ENCODE results near the gene PMIS2.

The PMIS2 gene

DNA sequence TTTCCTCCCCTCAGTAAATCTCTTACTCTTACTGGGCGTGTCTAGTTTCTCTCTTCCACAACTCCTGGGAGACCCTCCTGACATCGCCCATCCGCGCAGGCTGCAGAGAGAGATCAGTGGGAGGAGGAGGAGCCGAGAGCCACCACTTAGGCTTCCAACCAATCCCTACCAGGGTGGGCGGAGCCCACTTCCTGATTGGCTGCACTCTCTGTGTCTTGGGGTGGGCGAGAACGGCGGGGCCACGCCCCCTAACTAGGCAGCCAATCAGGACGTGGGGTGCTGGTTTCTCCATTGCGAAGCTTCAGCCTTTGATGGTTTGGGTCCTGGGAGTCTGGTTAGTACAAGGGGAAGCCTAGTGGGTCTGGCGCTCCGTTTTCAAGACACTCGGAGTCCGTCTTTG is at the start of gene PMIS2:
Gene PMIS2, plus strand, starts transcription at position 326 of the 400 bp plus-strand sequence. CDS start 87 bp downstream, outside the sequence.
- DNase-seq: peak in 2 of 56 donors; percentile 3 to 29

DNA sequence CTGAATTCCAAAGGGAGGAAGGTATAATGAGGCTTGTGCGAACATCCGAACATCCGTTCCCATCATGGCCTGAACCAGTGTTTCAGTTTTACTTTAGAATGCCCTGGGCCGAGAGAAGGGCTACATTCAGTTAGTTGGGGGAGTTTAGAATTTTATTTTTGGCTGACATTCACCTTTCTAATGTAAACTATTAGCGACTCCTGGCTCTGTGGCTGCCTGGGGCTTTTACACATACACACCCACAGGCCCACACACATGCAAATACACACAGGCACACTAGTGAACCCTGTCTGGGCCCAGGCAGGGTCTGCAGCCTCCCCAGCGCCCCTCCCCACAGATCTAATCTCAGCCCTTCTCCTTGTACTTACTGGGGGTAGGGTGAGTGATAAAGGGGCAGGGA is 46.7 kb upstream of the PMIS2 start:
- DNase-seq: no peak

DNA sequence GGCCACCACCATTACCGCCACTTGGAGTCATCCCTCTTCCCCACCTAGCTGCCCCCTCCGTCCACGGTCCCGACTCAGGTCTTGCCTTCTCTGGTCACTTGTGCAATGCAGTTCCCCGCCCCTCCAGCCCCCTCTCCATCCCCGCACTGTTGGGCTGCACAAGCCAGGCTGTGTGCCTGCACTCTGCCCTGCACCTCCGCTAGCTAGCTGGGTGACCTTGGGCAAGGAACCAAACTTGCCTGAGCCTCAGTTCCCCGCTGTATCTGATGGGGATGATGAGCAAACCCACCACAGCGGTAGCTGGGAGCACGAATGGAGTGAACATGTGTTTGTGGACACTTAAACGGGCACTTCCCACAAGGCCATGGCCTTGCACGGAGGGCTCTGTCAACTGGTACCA is 46.1 kb upstream of the PMIS2 start:
- DNase-seq: no peak

DNA sequence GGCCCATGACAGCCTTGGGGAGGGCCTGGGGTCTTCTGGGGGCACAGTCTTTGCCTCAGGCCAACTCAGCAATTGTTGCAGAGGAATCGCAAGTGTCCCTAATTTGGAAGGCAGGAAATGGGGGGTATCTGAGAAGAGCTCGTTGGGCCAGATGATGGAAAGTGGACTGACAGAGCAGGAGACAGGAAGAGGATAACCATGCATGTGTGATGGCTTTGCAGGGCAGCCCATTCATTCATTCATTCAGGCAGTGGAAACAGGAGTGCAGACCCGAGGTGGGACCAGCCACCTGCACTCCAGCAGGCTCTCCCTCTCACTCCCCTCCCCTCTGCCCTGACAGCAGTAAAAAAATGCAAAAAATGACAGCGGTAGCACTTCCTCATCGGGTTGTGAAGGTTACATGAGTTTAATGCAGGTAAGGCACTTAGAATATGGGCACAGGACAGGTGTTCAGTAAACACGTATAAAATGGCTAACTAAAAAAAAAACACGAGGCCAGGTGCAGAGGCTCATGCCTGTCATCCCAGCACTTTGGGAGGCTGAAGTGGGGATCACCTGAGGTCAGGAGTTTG is 45.5 kb upstream of the PMIS2 start:
- no peak for DNase-seq

DNA sequence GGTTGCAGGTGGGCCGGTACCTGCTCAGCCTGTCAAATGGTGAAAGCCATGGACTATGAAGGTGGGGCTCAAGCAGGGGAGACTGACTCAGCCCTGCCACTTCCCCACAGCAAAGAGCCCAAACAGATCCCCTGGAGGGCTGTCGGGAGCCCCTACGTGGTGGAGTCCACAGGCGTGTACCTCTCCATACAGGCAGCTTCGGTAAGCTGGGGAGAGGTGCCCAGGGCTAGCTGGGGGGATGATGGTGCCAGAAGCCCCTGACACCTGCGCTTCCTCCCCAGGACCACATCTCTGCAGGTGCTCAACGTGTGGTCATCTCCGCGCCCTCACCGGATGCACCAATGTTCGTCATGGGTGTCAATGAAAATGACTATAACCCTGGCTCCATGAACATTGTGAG is 43.8 kb upstream of the PMIS2 start:
- DNase-seq: no peak

DNA sequence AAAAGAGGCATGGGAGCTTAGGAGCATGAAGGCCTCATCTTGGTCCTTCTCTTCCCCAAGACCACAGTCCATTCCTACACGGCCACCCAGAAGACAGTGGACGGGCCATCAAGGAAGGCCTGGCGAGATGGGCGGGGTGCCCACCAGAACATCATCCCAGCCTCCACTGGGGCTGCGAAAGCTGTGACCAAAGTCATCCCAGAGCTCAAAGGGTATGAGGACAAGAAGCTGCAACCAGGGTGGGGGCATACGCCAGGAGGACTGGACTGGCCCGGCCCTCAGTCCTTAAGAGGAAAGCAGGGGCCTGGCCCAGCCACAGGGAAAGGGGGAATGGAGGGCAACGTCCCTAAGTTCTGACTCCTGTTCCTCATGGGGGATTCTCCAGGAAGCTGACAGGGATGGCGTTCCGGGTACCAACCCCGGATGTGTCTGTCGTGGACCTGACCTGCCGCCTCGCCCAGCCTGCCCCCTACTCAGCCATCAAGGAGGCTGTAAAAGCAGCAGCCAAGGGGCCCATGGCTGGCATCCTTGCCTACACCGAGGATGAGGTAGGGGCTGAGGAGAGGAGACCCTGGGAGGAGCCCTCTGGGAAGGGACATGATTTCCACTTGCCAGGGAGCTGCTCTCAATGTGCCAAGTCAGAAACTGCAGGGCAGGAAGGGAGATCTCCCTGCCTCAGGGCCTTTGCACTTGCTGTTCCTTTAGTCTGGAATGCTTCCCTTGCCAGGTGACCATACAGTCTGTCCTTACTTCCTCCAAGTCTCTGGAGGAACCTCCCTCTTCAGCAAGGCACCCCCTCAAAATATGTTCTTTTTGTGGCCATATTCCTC is 42.5 kb upstream of the PMIS2 start:
- DNase-seq: no peak

DNA sequence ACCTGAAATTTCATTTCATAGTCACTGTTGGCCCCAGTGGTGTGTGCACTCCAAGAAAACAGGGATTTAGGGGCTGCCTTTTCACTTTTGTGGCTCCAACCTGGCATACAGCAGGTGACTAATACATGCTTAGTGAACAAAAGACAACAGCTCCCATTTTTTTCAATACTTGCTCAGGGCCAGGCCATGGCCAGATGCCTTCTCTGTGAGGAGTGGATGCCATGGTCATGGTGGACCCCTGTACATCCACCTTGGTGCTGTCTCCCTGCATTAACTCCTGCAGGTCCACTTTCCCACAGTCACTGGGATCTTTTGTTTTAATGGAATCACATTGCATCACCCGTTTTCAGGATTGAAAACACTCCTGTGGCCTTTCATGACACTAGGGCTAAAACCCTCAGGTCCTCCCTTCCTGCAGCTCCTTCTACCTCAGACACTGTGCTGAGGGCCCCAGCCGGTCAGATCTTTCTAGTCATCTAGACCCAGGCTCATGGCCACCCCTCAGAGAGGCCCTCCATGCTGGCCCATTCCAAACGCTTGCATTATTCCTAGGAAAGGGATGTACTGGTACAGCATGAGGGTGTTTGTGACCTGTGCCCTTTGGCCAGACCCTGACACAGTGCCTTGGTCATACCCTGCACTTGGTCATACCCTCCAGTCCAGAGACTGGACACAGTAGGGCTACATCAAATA is 41.7 kb upstream of the PMIS2 start:
- DNase-seq: no peak

DNA sequence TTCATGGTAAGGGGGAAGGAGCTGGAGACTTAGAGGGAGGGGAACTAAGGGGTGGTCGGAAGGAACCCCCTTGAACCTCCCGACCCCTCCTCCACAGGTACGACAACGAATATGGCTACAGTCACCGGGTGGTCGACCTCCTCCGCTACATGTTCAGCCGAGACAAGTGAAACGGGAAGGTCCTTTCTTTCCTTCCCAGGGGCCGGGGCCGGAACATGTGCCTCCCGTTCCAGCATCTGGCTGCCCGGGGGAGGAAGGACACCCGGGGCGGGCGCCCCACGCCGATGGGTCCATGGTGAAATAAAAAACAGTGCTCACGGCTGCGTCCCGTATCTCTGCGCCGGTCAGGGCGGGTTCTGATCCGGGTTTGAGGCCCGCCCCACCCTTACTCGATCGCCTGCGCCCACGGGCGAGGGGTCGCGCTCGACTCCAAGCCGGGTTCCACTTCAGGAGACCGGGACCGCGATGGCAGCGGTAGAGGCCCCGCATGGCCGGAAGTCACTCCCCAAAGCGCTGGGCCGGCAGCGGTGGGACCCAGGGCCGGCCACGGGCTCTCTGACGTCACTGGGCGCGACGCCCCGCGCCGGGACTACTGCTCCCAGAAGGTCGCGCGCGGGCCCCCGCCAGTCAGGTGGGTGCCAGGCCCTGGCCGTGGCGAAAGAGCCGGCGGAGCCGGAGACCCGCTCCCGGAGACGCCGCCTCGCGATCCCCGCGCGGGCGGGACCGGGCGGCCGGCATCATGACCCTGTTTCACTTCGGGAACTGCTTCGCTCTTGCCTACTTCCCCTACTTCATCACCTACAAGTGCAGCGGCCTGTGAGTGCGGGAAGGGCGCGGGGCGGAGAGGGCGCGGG is 40.7 kb upstream of the PMIS2 start, which contains the start of gene TMEM147:
Gene TMEM147, plus strand, starts transcription at position 626 of the 854 bp plus-strand sequence. Its CDS starts 114 bp downstream, at position 740.
- DNase-seq: peak in 55 of 56 donors; percentile 36 to 94 (median 82)

DNA sequence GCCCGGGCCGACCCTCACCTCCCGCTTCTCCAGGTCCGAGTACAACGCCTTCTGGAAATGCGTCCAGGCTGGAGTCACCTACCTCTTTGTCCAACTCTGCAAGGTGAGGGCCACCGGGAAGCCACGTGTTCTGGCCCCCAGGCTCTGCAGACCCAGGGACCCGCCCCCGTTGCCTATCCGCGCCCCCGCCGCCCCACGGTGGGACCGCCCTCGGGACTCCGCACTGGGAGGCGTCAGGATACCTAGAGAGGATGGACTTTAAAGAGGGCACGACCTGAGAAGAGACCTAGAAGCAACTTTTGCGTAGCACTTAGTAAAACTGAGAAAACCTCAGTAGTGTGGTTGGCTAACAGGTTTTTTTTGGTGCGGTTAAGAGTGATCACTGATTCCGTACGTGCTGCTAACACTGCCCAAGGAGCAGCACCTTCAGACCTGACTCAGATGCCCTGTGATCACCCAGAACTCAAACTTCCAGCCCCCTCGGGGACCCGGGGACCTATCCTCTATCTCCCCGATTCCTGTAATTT is 40.1 kb upstream of the PMIS2 start:
- DNase-seq: peak in 12 of 56 donors; percentile 21 to 74 (median 45)

DNA sequence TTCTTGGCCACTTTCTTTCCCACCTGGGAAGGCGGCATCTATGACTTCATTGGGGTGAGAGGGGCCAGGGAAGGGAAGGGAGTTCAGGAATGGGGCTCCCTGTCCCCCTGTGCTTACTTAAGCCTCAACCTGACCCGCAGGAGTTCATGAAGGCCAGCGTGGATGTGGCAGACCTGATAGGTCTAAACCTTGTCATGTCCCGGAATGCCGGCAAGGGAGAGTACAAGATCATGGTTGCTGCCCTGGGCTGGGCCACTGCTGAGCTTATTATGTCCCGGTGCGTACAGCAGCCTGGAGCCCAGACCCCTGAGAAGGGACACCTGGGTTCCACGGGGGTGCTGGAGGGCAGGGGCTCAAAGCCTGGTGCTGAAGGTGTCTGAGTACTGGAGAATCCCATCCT is 39.4 kb upstream of the PMIS2 start:
- no peak for DNase-seq

DNA sequence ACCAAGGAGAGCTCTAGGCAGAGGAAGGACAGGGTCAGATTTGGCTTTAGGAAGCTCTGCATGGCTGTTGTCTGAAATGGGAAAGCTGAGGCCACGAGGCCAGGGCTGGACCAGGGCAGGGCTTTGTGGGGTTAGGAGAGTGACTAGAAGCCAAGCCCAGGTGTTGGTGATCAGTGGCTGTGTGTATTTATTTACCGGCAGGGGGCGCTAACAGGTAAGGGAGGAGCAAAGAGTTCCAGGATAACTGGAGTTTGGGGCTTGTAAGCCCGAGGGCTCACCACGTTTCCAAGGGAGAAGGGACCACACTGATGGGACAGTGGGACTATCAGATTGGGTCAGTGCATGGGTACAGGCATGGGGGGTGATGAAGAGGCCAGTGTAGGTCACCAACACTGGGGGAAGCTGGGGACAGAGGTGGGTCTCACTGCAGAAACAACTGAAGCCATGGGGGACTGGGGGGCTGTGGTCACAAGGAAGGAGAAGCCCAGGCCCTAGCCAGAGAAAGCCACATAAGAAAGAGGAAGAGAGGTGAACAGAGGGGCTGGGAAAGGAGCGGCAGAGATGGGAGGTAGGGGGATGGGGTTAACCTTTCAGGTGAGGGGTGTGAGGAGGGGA is 36.7 kb upstream of the PMIS2 start:
- peak in 28 of 56 donors; percentile 3 to 56 (median 16) for DNase-seq

DNA sequence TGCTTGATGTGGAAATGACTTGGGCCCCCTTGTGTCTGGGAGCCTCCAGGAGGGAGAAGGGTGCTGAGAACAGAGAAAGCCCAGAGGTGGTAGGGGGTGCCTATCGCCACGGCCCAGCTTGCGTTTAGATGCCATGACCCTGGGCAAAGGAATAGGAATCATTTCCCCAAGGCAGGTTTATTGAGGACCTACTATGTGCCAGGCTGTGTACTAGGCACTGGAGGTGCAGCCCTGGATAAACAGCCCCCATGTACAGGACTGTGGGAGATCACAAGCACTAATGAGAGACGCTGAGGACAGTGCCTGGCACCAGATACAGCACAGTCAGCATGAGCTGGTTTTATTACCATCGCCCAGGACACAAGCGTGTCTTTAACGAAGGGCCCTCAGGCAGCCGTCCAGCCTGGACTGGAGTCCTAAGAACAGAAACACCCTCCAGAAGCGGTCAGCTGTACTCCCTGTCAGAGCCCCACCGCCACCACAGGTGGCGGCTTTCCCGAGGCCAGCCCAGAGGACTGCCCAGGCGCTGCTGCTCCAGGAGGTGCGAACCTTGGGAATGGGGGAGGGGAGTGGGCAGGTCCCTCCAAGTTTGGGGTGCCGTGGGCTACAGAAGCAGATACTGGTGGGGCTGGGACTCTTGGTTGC is 36.0 kb upstream of the PMIS2 start:
- no peak for DNase-seq

DNA sequence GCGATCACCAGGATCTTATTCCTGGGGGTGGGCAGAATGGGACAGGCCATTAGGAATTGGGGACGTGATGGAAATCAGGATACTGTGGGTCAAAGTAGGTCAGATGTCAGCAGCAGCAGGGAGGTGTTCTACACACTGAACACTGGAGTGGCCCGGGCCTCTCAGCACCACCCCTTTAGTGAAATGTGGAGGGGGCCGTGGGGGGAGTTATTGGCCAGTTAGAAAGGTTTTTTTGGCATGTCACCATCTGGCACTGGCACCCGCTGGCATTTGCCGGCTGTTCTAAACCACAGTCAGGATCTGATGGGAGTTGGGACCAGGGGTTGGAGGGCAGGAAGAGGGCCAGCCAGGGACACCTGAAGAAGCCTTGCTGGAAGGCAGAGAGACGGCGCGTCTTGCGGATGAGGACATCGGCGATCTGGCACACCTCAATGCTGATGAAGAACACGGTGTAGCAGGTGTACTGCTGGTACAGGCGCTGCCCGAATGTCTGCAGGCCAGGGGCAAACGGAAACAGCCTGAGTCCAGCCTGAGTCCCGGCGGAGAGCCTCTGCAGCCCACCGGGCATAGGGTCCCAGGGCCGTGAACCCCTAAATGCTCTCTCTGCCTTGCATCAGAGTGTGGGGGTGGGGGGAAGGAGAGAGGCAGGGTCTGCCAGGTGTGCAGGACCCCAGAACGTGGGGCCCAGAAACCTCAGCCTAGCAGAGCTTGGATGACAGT is 34.7 kb upstream of the PMIS2 start:
- no peak for DNase-seq

DNA sequence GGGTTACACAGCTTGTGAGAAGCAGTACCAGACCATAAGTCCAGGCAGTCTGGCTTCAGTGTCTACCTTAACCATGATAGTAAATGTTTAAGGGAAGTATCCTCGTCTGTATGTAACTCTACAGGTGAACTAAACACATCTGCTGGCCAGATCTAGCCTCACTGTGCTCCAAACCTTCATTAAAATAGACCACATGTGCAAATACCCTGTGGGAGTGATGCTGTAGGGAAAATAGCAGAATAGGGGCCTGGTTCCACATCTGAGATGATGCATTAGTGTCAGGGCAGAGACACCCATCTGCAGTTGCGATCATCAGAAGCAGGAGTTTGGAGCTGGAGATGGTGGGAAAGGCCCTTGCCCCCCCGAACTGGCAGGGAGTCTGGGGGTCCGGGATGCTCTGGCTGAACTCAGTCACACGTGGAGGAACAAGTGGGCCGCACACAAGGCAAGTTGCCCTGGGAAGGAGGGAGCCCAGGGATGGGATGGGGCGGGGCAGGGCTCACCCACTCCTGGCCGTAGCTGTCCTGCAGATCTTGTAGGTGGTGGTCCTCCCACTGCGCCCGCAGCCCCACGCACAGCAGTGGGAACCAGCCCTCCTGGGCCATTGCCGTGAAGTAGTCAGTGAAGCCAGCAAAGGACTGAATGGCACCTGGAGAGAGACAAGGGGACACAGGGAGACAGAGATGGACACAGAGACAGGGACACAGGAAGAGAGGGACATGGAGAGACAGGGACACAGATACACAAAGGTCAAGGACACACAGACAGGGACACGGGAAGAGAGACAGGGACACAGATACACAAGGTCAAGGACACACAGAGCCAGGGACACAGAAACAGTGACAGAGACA is 33.2 kb upstream of the PMIS2 start:
- DNase-seq: no peak

DNA sequence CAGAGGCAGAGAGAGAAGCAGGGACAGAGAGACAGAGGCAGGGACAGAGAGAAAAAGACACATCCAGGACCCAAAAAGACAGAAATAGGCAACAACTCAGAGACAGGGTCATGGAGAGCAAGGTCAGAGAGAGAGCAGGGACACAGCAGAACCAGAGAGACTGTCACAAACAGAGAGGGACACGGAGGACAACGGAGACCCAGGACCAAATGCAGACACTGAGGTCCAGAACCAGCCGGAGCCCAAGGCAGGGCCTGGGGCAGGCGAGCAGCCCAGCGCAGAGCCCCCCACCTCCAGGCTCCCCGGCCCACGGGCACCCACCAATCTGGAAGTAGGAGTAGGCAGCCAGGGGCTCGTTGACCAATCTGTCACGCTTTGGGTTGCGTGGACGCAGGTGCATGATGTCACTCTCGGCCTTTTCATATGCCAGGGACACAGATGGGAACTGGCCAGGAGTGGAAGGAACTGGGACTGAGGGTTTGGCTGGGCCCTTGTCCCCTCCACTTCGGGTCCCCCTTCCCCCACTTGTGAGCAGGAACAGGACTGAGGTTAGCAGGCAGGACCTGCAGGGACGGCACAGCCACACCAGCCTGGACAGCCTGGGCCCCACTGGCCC is 32.5 kb upstream of the PMIS2 start:
- no peak for DNase-seq

DNA sequence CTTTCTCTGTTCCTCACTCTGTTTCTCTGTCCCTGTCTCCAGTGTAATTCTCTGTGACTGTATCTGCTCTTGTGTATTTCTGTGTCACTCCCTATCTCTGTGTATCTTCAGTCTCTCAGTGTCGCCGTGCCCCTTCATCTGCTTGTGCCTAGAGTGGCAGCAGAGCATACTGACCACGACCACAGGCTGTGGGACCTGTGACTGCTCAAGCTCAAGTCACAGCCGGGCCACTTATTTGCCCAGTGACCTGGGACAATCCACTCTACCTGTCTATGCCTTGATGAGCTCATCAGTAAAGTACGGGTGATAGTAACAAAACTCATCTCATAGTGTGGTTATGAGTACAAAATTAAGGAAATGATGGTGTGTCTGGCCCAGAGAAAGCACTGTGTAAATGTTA is 31.9 kb upstream of the PMIS2 start:
- no peak for DNase-seq

DNA sequence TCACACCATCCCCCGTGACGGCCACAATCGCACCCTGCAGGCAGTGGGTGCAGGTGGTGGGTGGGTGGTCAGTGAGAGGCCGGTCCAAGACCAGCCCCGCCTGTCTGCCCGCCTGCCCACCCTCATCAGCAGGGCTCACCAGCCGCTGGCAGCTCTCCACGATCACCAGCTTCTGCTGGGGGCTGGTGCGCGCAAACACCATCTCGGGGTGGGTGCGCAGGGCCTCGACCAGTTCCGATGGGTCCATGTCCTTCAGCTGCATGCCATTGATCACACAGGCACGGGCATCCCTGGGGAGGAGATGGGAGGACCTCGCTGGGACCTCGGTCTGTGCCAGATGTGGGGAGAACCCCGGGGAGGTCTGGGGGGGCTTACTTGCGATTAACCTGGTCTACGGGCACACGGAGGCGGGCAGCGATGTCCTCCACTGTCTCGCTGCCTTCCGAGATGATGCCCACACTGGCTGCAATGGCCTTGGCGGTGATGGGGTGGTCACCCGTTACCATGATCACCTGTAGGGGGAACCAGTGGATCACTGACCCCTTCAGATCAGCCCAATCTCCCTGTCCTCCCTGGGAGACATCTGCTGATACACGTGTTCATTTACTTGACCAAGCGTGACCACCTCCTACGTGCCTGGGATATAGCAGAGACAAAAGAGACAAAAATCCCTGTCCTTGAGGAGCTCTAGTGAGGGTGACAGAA is 30.5 kb upstream of the PMIS2 start:
- no peak for DNase-seq
